MM.1S (cell line): ENCODE measurements around the gene GSTM5.
"Not testable (repeated sequence)": the region's sequence is repeated elsewhere in the genome, so short reads cannot be mapped to it uniquely, and the experiment has no call there.

ENCODE experiments used
- DNase-seq: peaks from one replicate; pipeline ENCODE4 v3.0.0-alpha.2; 2015
- H2AFZ ChIP-seq: fragments of 300-600 bp; sonication (generic); 2 replicates; pipeline ENCODE4 v1.6.0; 2016; ENCODE audit warnings: antibody characterized with exemption, low read length
- H3F3A ChIP-seq: fragments of 300-600 bp; sonication (generic); 2 replicates; pipeline ENCODE4 v1.6.1; 2016; ENCODE audit warnings: mild to moderate bottlenecking, antibody characterized with exemption, low read length, moderate library complexity, mixed read lengths; ENCODE audit not compliant: insufficient read depth
- H3K27ac ChIP-seq: fragments of 300-600 bp; sonication (generic); 2 replicates; pipeline ENCODE4 v1.5.1; 2016; ENCODE audit warnings: mild to moderate bottlenecking, low read length
- H3K27me3 ChIP-seq: fragments of 300-600 bp; sonication (generic); replicated peaks from 2 replicates; pipeline ENCODE4 v1.6.0; 2016; ENCODE audit warnings: low read length; ENCODE audit not compliant: insufficient read depth
- H3K36me3 ChIP-seq: fragments of 300-600 bp; sonication (generic); replicated peaks from 2 replicates; pipeline ENCODE4 v1.6.1; 2016; ENCODE audit warnings: mild to moderate bottlenecking, low read length, mixed read lengths; ENCODE audit not compliant: insufficient read depth
- H3K4me1 ChIP-seq: fragments of 300-600 bp; sonication (generic); 2 replicates; pipeline ENCODE4 v1.6.1; 2016; ENCODE audit warnings: low read length, mixed read lengths
- H3K4me2 ChIP-seq: fragments of 300-600 bp; sonication (generic); 2 replicates; pipeline ENCODE4 v1.6.0; 2016; ENCODE audit warnings: low read depth, low read length
- H3K4me3 ChIP-seq: fragments of 300-600 bp; sonication (generic); 2 replicates; pipeline ENCODE4 v1.5.1; 2016; ENCODE audit warnings: low read length, mixed read lengths
- H3K79me2 ChIP-seq: fragments of 300-600 bp; sonication (generic); 2 replicates; pipeline ENCODE4 v1.6.1; 2016; ENCODE audit warnings: mixed run types, low read length, mixed read lengths
- H3K9ac ChIP-seq: fragments of 300-600 bp; sonication (generic); 2 replicates; pipeline ENCODE4 v1.6.1; 2016; ENCODE audit warnings: low read length, mixed read lengths
- H3K9me2 ChIP-seq: fragments of 300-600 bp; sonication (generic); replicated peaks from 2 replicates; pipeline ENCODE4 v1.6.1; 2016; ENCODE audit warnings: mild to moderate bottlenecking, low read length, mixed read lengths; ENCODE audit not compliant: insufficient read depth
- H3K9me3 ChIP-seq: fragments of 300-600 bp; sonication (generic); replicated peaks from 2 replicates; pipeline ENCODE4 v1.6.1; 2016; ENCODE audit warnings: mild to moderate bottlenecking, low read length, mixed read lengths; ENCODE audit not compliant: insufficient read depth
- H4K20me1 ChIP-seq: fragments of 300-600 bp; sonication (generic); 2 replicates; pipeline ENCODE4 v1.6.1; 2016; ENCODE audit warnings: mild to moderate bottlenecking, low read length, moderate library complexity, mixed read lengths; ENCODE audit not compliant: insufficient read depth
- CTCF ChIP-seq: fragments of 300-600 bp; sonication (generic); IDR thresholded peaks from 2 replicates; pipeline ENCODE4 v1.5.1; 2016; ENCODE audit warnings: antibody characterized with exemption, low read length, mixed read lengths
- EZH2 ChIP-seq: fragments of 300-600 bp; sonication (generic); optimal IDR thresholded peaks from 2 replicates; pipeline ENCODE3; 2017; ENCODE audit warnings: low read depth, mild to moderate bottlenecking, antibody characterized with exemption, low read length, mixed read lengths
- EZH2phosphoT487 ChIP-seq: fragments of 300-600 bp; sonication (generic); IDR thresholded peaks from 2 replicates; pipeline ENCODE4 v1.6.1; 2018; ENCODE audit warnings: antibody characterized with exemption, low read length

The GSTM5 gene

GRCh38 chr1:109751531-109752260, 39.6 kb downstream of the GSTM5 start:
- Histone ChIP-seq H3K4me3 (no peak overlapping the region), H3K36me3 (no peaks in the 10 kb centered on the region), H3K9me3 (no peaks in the 10 kb centered on the region), H3K9me2 (no peaks in the 10 kb centered on the region), H3K4me1 (no peaks in the 10 kb centered on the region), H3K9ac (no peak overlapping the region), H3F3A (no peaks in the 10 kb centered on the region), H4K20me1 (no peaks in the 10 kb centered on the region), H2AFZ (no peak overlapping the region), H3K79me2 (no peaks in the 10 kb centered on the region), H3K4me2 (no peak overlapping the region), H3K27ac (no peak overlapping the region), H3K27me3 (no peaks in the 10 kb centered on the region)
- TF ChIP-seq CTCF (no peak), EZH2 (no peak), EZH2phosphoT487 (no peak)
- no peak for DNase-seq

- H4K20me1 ChIP-seq, result no peaks in the 10 kb centered on the region
- no peak overlapping the region for H3K27ac ChIP-seq
- H3K36me3 ChIP-seq, result no peaks in the 10 kb centered on the region
- TF ChIP-seq CTCF, result no peak
- no peak for TF ChIP-seq EZH2
- TF ChIP-seq EZH2phosphoT487, result no peak
- H3K4me1 ChIP-seq, result no peaks in the 10 kb centered on the region
- H3K79me2 ChIP-seq, result no peaks in the 10 kb centered on the region
- H3K27me3 ChIP-seq, result no peaks in the 10 kb centered on the region
- no peak overlapping the region for H3K4me3 ChIP-seq
- H3F3A ChIP-seq, result no peaks in the 10 kb centered on the region
- H3K9ac ChIP-seq, result no peak overlapping the region
- H3K9me3 ChIP-seq, result no peaks in the 10 kb centered on the region
- no peak overlapping the region for H3K4me2 ChIP-seq
- DNase-seq, result no peak
- H3K9me2 ChIP-seq, result no peaks in the 10 kb centered on the region
- no peak overlapping the region for H2AFZ ChIP-seq
Measured at GRCh38 chr1:109754738-109755137, 42.7 kb downstream of the GSTM5 start.

GRCh38 chr1:109756325-109756724, 44.3 kb downstream of the GSTM5 start:
- not testable (repeated sequence) for H3K4me3 ChIP-seq, DNase-seq, H3K9me2 ChIP-seq, H2AFZ ChIP-seq, H3K27ac ChIP-seq, H3K4me2 ChIP-seq, H4K20me1 ChIP-seq, H3K36me3 ChIP-seq, H3K9me3 ChIP-seq, H3K79me2 ChIP-seq, H3F3A ChIP-seq, H3K9ac ChIP-seq, H3K27me3 ChIP-seq, H3K4me1 ChIP-seq

- Histone ChIP-seq H3K9me3 (no peaks in the 10 kb centered on the region), H3K27ac (no peak overlapping the region), H3K79me2 (no peaks in the 10 kb centered on the region), H3K9ac (no peak overlapping the region), H3K4me3 (no peak overlapping the region), H3F3A (no peaks in the 10 kb centered on the region), H3K4me1 (no peaks in the 10 kb centered on the region), H3K9me2 (no peaks in the 10 kb centered on the region), H3K27me3 (no peaks in the 10 kb centered on the region), H2AFZ (no peak overlapping the region), H4K20me1 (no peaks in the 10 kb centered on the region), H3K4me2 (no peak overlapping the region), H3K36me3 (no peaks in the 10 kb centered on the region)
- no peak for TF ChIP-seq EZH2
- TF ChIP-seq EZH2phosphoT487, result no peak
- TF ChIP-seq CTCF, result no peak
- DNase-seq, result no peak
Measured at GRCh38 chr1:109756848-109757521, 44.9 kb downstream of the GSTM5 start.
